SU-DHL-6 (cell line): ENCODE results near the gene RRM1.

Experiments
- CTCF ChIP-seq: fragments of 200-600 bp; sonication (generic); IDR thresholded peaks from one replicate; pipeline ENCODE4 v1.5.1; 2017; ENCODE audit warnings: antibody characterized with exemption, mild to moderate bottlenecking, low read length, moderate library complexity; ENCODE audit not compliant: insufficient read depth, poor library complexity, severe bottlenecking
- EZH2phosphoT487 ChIP-seq: fragments of 200-600 bp; sonication (generic), shearing (Covaris generic); conservative IDR thresholded peaks from 2 replicates; pipeline ENCODE4 v1.6.1; 2018; ENCODE audit warnings: mild to moderate bottlenecking, antibody characterized with exemption, low read length, moderate library complexity, mixed read lengths

- TF ChIP-seq CTCF (no peak), EZH2phosphoT487 (no peak)
These were observed 11.3 kb downstream of the RRM1 start for GRCh38 chr11:4105916-4106315.
